GM12872 (cell line): ENCODE results near the gene SERPINB7.

Experiments used
- TF ChIP-seq, protein P1 (sequence below): IDR thresholded peaks from 3 replicates; pipeline ENCODE4 v1.5.1; 2011; ENCODE audit warnings: low read depth, mild to moderate bottlenecking, low read length, moderate library complexity; ENCODE audit not compliant: insufficient read depth

SERPINB7 gene

DNA sequence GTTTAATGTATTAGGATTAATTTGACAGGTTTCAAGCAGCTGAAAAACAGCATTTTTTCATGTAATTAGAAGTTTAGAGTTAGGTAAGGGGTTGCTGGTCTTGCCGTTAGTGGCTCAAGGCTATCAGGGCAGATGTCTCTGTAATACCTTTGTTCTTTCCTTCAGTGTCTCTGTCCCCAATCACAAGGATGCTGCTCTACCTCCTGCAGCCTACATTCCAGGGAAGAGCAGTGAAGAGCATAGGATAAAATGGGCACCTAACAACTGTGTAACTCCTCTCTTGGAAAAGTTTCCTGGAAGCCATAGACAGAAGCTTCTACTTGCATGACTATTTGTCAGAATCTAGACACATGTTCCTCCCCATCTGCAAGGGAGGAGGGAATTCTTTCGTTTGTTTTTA is 9.4 kb upstream of the SERPINB7 start:
- TF ChIP-seq, protein P1, sequence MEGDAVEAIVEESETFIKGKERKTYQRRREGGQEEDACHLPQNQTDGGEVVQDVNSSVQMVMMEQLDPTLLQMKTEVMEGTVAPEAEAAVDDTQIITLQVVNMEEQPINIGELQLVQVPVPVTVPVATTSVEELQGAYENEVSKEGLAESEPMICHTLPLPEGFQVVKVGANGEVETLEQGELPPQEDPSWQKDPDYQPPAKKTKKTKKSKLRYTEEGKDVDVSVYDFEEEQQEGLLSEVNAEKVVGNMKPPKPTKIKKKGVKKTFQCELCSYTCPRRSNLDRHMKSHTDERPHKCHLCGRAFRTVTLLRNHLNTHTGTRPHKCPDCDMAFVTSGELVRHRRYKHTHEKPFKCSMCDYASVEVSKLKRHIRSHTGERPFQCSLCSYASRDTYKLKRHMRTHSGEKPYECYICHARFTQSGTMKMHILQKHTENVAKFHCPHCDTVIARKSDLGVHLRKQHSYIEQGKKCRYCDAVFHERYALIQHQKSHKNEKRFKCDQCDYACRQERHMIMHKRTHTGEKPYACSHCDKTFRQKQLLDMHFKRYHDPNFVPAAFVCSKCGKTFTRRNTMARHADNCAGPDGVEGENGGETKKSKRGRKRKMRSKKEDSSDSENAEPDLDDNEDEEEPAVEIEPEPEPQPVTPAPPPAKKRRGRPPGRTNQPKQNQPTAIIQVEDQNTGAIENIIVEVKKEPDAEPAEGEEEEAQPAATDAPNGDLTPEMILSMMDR = no peak

DNA sequence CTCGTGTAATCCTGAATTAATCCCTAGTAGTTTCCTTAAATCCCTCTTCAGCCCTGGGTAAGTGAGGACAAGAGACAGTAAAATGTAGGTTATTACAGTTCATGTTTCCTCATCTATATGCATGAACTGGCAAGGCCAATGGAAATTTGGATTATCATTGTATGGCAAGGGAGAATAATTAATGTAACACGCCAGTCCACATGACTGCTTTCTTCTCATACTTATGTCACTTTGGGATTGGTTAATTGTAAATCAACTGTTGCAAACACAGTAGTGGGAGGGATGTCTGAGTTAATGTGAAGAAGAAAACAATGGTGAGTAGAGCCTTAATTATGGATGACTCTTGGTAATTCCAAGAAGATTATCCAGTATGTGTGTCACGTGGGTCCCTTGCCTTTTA is 1.7 kb upstream of the SERPINB7 start:
- TF ChIP-seq, protein P1 = no peak

DNA sequence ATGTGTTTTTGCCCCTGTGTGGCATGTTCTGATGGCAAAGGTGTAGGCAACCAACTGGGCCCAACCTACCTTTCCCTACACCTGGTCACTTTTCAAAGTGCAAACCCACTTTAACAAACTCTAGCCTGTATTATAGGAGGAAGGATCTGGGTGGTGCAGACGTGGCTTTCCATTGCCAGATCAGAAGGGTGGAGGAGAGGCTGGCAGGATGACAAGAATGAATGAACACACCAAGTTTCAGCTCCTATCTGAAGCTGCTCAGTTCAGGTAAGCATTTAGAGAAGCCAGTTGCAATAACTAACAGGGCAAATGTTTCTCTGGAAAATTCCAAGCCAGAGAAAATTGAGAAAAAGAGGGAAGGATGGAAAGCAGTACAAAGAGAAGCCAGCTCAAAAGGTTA is 707 bp upstream of the SERPINB7 start:
- TF ChIP-seq, protein P1 = no peak

DNA sequence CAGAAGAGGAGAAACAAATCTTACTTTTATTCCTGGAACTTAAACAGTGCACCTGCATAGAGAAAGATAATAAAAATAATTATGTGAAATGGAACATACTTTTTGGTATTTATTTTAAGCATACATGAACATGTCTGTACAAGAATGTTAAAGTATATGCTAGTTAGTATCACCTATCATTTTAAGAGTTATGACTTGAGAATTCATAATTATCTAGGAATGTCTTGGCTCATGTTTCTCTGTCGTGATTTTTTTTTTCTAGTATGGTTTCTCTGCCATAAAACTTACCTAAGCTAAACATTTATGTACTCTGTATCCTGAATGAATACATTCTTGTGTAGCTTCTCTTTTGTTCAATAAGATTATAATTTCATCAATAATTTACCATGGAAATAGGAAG is 4.2 kb downstream of the SERPINB7 start:
- TF ChIP-seq, protein P1 = no peak

DNA sequence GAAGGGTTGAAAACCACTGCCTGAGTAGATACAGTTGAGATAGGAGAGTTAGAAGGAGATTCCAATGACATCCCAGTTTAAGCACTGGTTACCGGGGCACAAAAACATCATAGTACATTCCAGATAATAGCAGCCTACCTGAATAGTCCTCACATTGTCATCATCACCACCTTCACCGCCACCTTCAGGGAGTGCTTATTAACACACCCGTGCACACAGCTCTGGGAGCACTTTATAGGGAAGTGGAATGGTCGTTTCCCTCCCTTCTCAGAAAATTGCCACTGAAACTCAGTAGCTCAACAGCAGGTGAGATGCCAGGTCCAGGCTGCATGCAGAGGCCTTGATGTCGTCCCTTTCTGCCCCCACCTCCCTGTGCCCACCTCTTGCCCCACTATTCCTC is 8.2 kb downstream of the SERPINB7 start:
- TF ChIP-seq, protein P1 = peak; percentile 19; the same call in 1 of the 3 replicates

DNA sequence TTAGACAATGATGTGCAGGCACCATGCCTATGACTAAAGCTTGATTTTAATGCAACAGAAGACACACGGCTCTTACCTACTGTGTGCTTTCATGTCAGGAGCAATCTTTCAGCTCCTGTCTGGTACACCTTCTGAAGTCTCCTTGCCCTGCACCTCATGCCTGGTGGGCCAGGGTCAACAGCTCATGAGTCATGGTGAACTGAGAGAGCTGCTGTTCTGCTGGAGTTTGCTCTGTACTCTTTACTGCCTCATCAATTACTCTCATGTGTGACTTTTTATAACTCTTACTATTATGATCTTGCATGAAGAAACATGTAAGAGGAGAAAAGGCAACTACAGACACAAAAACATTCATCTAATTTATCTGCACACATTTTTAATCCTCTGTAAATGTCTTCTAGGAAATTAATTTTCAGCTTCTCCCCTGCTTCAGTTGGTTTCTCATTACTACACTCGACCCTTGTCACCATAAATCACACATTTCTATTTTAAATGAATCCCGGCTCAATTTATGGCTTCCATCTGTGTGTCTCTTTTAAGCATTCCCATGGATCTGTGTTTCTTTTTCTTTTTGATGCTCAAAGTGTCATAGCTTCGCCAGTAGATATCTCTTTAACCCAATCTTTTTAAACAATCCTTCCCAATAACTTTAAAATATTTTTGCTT is 9.7 kb downstream of the SERPINB7 start:
- TF ChIP-seq, protein P1 = no peak

DNA sequence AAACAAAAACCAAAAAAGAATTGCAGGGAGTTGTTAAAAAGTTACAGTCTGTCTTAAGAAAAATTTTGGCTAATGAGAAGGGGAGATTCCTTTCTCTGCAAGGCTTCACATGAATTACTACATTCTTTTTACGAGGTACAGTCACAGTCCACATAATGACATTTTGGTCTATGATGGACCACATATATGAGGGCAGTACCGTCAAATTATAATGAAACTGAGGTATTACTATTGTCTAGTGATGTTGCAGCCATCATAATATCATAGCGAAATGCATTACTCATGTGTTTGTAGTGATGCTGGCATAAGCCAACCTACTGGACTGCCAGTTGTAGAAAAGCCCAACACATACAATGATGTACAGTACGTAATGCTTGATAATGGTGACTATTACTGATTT is 12.5 kb downstream of the SERPINB7 start:
- TF ChIP-seq, protein P1 = no peak
